Measurements from ENCODE around the gene MAN1A1.

GRCh38 chr6:119259027-119259426 lies 90.5 kb downstream of the MAN1A1 start:
- TF ChIP-seq NPAS2 (CRISPR knock-in tag; IDR thresholded peaks at IDR 0.05; ENCODE audit: borderline replicate concordance) (no peak), BHLHE40 (IDR thresholded peaks at IDR 0.05; ENCODE audit: low read depth, low read length) (no peak), EP300 (IDR thresholded peaks at IDR 0.05) (no peak), CTCF (IDR thresholded peaks at IDR 0.05) (no peak)
